HepG2 (cell line): ENCODE data around the gene NUDT8. TPM values are rescaled to one million over a fixed set of nuclear protein-coding genes. Genes with fewer than 3 reads are reported as not detected.
A peak's percentile ranks its signal among the peaks of the same experiment; 100 is the strongest.

Source experiments
- CAMTA2 ChIP-seq: sonication (generic); formaldehyde crosslinking; IDR thresholded peaks from 2 replicates; pipeline ENCODE4 v1.4.0; 2020; ENCODE audit warnings: mild to moderate bottlenecking, missing genetic modification reagents, borderline replicate concordance
- GLMP ChIP-seq: sonication (generic); formaldehyde crosslinking; IDR thresholded peaks from 2 replicates; pipeline ENCODE4 v1.9.0; 2021; ENCODE audit warnings: missing genetic modification reagents, mild to moderate bottlenecking, borderline replicate concordance
- PAF1 ChIP-seq: IDR thresholded peaks from 2 replicates; pipeline ENCODE4 v1.6.1; 2016; ENCODE audit warnings: missing genetic modification reagents, missing compliant biosample characterization
- RFX1 ChIP-seq: fragments of 450-650 bp; IDR thresholded peaks from 2 replicates; pipeline ENCODE4 v1.6.1; 2017
- SYNCRIP ChIP-seq: fragments of 200-400 bp; formaldehyde crosslinking; IDR thresholded peaks from 2 replicates; pipeline ENCODE4 v1.6.1; 2018; ENCODE audit warnings: mild to moderate bottlenecking, low read depth, low read length; ENCODE audit not compliant: insufficient read depth
- ZFX ChIP-seq: sonication (generic); formaldehyde crosslinking; IDR thresholded peaks from 2 replicates; pipeline ENCODE4 v1.4.0; 2020; ENCODE audit warnings: mild to moderate bottlenecking, low read depth, missing genetic modification reagents, moderate library complexity
- ZNF296 ChIP-seq: sonication (generic); formaldehyde crosslinking; conservative IDR thresholded peaks from 2 replicates; pipeline ENCODE4 v1.5.0; 2020; ENCODE audit warnings: mild to moderate bottlenecking, missing genetic modification reagents
- ZNF547 ChIP-seq: sonication (generic); formaldehyde crosslinking; IDR thresholded peaks from 2 replicates; pipeline ENCODE4 v1.5.1; 2020; ENCODE audit warnings: mild to moderate bottlenecking, missing genetic modification reagents
- ZNF672 ChIP-seq: sonication (generic); formaldehyde crosslinking; IDR thresholded peaks from 2 replicates; pipeline ENCODE4 v1.8.1; 2022; ENCODE audit warnings: missing genetic modification reagents
- ZNF768 ChIP-seq: sonication (generic); formaldehyde crosslinking; IDR thresholded peaks from 2 replicates; pipeline ENCODE4 v1.4.0; 2020; ENCODE audit warnings: missing genetic modification reagents
- polyA plus RNA-seq, 8 experiments: library from polyadenylated mRNA; depleted of rRNA in 3 of 8; stranded (reverse) in 7 of 8; unstranded in 1 of 8; fragments of >200 nt; fragmentation: Illumina TruSeq in 4 of 8; extraction: Trizol in 4 of 8; gene quantifications; 2 replicates each; pipeline versions ENCODE4 v1.2.1 to v1.2.3, GENCODE V29; 2011 to 2016; ENCODE audit warnings: low read depth in 4 of 8, missing spikeins in 1 of 8, mixed read lengths in 1 of 8; ENCODE audit not compliant: insufficient read depth in 1 of 8
- total RNA-seq, 5 experiments: library from RNA; depleted of rRNA; stranded (reverse); fragments of >200 nt; fragmentation: Illumina TruSeq; extraction: Trizol; gene quantifications; 2 replicates each; pipeline ENCODE4 v1.2.3, GENCODE V29; 2016; ENCODE audit warnings: low read depth in 1 of 5
- TF ChIP-seq, protein P1 (sequence below): sonication (generic); formaldehyde crosslinking; IDR thresholded peaks from 2 replicates; pipeline ENCODE4 v1.4.0; 2020; ENCODE audit warnings: missing genetic modification reagents
- TF ChIP-seq, protein P2 (sequence below): sonication (generic); formaldehyde crosslinking; IDR thresholded peaks from 2 replicates; pipeline ENCODE4 v1.4.0; 2020; ENCODE audit warnings: mild to moderate bottlenecking, missing genetic modification reagents, borderline replicate concordance
- TF ChIP-seq, protein P3 (sequence below), 2 experiments: sonication (generic) in 1 of 2; formaldehyde crosslinking in 1 of 2; IDR thresholded peaks; 2 replicates each; pipeline versions ENCODE4 v1.5.1 to v1.6.1; 2011 to 2020; ENCODE audit warnings: borderline replicate concordance in 1 of 2, low read depth in 1 of 2, low read length in 1 of 2, mild to moderate bottlenecking in 1 of 2, missing genetic modification reagents in 1 of 2, moderate library complexity in 1 of 2
- TF ChIP-seq, protein P4 (sequence below): sonication (generic); formaldehyde crosslinking; conservative IDR thresholded peaks from 2 replicates; pipeline ENCODE4 v1.5.0; 2020; ENCODE audit warnings: missing genetic modification reagents
- TF ChIP-seq, protein P5 (sequence below): sonication (generic); formaldehyde crosslinking; IDR thresholded peaks from 2 replicates; pipeline ENCODE4 v1.9.0; 2022; ENCODE audit warnings: missing genetic modification reagents, mild to moderate bottlenecking, borderline replicate concordance

The NUDT8 gene
- total and polyA plus RNA-seq, 2 of the 13 experiments (the other 11 are each of a cell fraction or from before 2014, with no cell fraction given) = 6.7 to 25.8 TPM

DNA sequence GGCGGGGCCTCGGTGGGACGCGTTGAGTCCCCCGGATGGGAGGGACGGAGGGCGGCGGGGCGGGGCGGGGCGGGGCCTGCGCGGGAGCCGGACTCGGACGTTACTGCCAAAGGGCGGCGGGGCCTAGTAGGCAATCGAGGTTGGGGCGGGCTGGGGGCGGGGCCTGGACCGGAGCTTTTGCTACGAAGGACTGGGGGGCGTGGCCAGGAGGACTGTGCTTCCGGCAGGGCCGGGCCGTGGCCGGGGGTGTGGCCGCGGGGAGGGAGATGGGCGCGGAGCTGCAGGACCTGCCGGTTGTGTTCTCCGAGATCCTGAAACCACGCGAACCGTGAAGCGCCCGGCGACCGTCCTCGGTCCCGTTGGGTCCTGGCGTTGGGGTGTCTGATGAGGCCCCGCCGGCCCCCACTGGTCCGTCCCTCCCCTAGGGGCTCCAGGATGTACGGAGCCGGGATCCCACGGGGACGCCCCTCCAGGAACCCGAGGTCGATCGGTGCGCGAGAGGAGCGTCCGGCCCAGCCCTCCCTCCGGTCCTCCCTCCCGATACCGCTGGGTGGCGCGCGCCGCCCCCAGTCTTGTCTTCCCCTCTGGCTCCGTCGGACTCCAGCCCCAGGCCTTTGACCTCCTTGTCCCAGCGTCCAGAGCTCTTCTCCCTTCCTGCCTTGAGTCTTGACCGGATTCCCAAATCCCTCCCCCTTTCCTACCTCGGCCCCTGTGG lies 648 bp upstream of the NUDT8 start (continued):
- TF ChIP-seq ZNF768 (CRISPR knock-in tag) (no peak), ZFX (peak; percentile 63), PAF1 (CRISPR knock-in tag) (no peak), ZNF547 (CRISPR knock-in tag) (peak; percentile 63; the same call in 1 of the 2 replicates), SYNCRIP (no peak), ZNF296 (no peak), CAMTA2 (CRISPR knock-in tag) (0 out of 2 replicates have a peak, but pooled peaks have one; percentile 82), GLMP (CRISPR knock-in tag) (no peak), RFX1 (no peak), ZNF672 (CRISPR knock-in tag) (no peak)
- TF ChIP-seq, protein P1, sequence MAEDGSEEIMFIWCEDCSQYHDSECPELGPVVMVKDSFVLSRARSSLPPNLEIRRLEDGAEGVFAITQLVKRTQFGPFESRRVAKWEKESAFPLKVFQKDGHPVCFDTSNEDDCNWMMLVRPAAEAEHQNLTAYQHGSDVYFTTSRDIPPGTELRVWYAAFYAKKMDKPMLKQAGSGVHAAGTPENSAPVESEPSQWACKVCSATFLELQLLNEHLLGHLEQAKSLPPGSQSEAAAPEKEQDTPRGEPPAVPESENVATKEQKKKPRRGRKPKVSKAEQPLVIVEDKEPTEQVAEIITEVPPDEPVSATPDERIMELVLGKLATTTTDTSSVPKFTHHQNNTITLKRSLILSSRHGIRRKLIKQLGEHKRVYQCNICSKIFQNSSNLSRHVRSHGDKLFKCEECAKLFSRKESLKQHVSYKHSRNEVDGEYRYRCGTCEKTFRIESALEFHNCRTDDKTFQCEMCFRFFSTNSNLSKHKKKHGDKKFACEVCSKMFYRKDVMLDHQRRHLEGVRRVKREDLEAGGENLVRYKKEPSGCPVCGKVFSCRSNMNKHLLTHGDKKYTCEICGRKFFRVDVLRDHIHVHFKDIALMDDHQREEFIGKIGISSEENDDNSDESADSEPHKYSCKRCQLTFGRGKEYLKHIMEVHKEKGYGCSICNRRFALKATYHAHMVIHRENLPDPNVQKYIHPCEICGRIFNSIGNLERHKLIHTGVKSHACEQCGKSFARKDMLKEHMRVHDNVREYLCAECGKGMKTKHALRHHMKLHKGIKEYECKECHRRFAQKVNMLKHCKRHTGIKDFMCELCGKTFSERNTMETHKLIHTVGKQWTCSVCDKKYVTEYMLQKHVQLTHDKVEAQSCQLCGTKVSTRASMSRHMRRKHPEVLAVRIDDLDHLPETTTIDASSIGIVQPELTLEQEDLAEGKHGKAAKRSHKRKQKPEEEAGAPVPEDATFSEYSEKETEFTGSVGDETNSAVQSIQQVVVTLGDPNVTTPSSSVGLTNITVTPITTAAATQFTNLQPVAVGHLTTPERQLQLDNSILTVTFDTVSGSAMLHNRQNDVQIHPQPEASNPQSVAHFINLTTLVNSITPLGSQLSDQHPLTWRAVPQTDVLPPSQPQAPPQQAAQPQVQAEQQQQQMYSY (CRISPR knock-in tag) = no peak
- TF ChIP-seq, protein P2, sequence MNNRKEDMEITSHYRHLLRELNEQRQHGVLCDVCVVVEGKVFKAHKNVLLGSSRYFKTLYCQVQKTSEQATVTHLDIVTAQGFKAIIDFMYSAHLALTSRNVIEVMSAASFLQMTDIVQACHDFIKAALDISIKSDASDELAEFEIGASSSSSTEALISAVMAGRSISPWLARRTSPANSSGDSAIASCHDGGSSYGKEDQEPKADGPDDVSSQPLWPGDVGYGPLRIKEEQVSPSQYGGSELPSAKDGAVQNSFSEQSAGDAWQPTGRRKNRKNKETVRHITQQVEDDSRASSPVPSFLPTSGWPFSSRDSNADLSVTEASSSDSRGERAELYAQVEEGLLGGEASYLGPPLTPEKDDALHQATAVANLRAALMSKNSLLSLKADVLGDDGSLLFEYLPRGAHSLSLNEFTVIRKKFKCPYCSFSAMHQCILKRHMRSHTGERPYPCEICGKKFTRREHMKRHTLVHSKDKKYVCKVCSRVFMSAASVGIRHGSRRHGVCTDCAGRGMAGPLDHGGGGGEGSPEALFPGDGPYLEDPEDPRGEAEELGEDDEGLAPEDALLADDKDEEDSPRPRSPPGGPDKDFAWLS (CRISPR knock-in tag) = no peak
- TF ChIP-seq, protein P3, sequence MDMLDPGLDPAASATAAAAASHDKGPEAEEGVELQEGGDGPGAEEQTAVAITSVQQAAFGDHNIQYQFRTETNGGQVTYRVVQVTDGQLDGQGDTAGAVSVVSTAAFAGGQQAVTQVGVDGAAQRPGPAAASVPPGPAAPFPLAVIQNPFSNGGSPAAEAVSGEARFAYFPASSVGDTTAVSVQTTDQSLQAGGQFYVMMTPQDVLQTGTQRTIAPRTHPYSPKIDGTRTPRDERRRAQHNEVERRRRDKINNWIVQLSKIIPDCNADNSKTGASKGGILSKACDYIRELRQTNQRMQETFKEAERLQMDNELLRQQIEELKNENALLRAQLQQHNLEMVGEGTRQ (IDR thresholded peaks at IDR 0.05; ENCODE audit: low read depth, low read length) = no peak
- TF ChIP-seq, protein P3 (CRISPR knock-in tag; IDR thresholded peaks at IDR 0.05; ENCODE audit: borderline replicate concordance) = no peak
- TF ChIP-seq, protein P4, sequence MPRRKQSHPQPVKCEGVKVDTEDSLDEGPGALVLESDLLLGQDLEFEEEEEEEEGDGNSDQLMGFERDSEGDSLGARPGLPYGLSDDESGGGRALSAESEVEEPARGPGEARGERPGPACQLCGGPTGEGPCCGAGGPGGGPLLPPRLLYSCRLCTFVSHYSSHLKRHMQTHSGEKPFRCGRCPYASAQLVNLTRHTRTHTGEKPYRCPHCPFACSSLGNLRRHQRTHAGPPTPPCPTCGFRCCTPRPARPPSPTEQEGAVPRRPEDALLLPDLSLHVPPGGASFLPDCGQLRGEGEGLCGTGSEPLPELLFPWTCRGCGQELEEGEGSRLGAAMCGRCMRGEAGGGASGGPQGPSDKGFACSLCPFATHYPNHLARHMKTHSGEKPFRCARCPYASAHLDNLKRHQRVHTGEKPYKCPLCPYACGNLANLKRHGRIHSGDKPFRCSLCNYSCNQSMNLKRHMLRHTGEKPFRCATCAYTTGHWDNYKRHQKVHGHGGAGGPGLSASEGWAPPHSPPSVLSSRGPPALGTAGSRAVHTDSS = 0 out of 2 replicates have a peak, but pooled peaks have one; percentile 45
- TF ChIP-seq, protein P5, sequence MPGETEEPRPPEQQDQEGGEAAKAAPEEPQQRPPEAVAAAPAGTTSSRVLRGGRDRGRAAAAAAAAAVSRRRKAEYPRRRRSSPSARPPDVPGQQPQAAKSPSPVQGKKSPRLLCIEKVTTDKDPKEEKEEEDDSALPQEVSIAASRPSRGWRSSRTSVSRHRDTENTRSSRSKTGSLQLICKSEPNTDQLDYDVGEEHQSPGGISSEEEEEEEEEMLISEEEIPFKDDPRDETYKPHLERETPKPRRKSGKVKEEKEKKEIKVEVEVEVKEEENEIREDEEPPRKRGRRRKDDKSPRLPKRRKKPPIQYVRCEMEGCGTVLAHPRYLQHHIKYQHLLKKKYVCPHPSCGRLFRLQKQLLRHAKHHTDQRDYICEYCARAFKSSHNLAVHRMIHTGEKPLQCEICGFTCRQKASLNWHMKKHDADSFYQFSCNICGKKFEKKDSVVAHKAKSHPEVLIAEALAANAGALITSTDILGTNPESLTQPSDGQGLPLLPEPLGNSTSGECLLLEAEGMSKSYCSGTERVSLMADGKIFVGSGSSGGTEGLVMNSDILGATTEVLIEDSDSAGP (CRISPR knock-in tag) = peak; percentile 79; the same call in 1 of the 2 replicates
